Peyer's patch (tissue), 4 donors: ENCODE results near the gene HSFX2.

ENCODE experiments used
- CTCF ChIP-seq, 6 experiments: fragments of 450-650 bp in 4 of 6; fragments of 200-600 bp in 2 of 6; sonication (generic) in 1 of 6; IDR thresholded peaks; one replicate each; pipeline ENCODE4 v1.5.1; 2017 to 2019; ENCODE audit warnings: antibody characterized with exemption in 6 of 6, mild to moderate bottlenecking in 3 of 6, moderate library complexity in 1 of 6
- POLR2A ChIP-seq, 2 donors: fragments of 450-650 bp; IDR thresholded peaks; one replicate each; pipeline ENCODE4 v1.5.1; 2017; ENCODE audit warnings: antibody characterized with exemption in 2 of 2, mild to moderate bottlenecking in 2 of 2, moderate library complexity in 2 of 2

- TF ChIP-seq CTCF (IDR thresholded peaks at IDR 0.05) (no peak), POLR2A (IDR thresholded peaks at IDR 0.05) (no peak)
Measured at GRCh38 chrX:149572743-149573142, 22.4 kb downstream of the HSFX2 start.
